Esophagus muscularis mucosa (tissue), 4 donors: Measurements from ENCODE around the gene STX8.

Experiments used
- EP300 ChIP-seq: sonication (generic); formaldehyde crosslinking; IDR thresholded peaks from one replicate; pipeline ENCODE4 v1.6.1; 2017; ENCODE audit warnings: antibody characterized with exemption
- POLR2A ChIP-seq: fragments of 450-650 bp; IDR thresholded peaks from one replicate; pipeline ENCODE4 v1.6.1; 2017; ENCODE audit warnings: antibody characterized with exemption, moderate library complexity, mild to moderate bottlenecking, low read depth
- POLR2AphosphoS5 ChIP-seq, 2 donors: sonication (generic); formaldehyde crosslinking; IDR thresholded peaks; one replicate each; pipeline ENCODE4 v1.6.1; 2017; ENCODE audit warnings: antibody characterized with exemption in 2 of 2
- TF ChIP-seq, protein P1 (sequence below), 3 experiments: fragments of 200-600 bp in 2 of 3; fragments of 450-650 bp in 1 of 3; sonication (generic) in 2 of 3; IDR thresholded peaks; one replicate each; pipeline ENCODE4 v1.5.1; 2017 to 2019; ENCODE audit warnings: antibody characterized with exemption in 3 of 3, mild to moderate bottlenecking in 2 of 3, moderate library complexity in 1 of 3

- TF ChIP-seq, protein P1, sequence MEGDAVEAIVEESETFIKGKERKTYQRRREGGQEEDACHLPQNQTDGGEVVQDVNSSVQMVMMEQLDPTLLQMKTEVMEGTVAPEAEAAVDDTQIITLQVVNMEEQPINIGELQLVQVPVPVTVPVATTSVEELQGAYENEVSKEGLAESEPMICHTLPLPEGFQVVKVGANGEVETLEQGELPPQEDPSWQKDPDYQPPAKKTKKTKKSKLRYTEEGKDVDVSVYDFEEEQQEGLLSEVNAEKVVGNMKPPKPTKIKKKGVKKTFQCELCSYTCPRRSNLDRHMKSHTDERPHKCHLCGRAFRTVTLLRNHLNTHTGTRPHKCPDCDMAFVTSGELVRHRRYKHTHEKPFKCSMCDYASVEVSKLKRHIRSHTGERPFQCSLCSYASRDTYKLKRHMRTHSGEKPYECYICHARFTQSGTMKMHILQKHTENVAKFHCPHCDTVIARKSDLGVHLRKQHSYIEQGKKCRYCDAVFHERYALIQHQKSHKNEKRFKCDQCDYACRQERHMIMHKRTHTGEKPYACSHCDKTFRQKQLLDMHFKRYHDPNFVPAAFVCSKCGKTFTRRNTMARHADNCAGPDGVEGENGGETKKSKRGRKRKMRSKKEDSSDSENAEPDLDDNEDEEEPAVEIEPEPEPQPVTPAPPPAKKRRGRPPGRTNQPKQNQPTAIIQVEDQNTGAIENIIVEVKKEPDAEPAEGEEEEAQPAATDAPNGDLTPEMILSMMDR (IDR thresholded peaks at IDR 0.05) = no peak
- TF ChIP-seq POLR2AphosphoS5 (IDR thresholded peaks at IDR 0.05) (no peak), POLR2A (no peak), EP300 (no peak)
Observed at GRCh38 chr17:9223531-9223930, 352.1 kb downstream of the STX8 start.
